ENCODE results near the gene SLC7A10. TPM values are rescaled to one million over a fixed set of nuclear protein-coding genes. Genes with fewer than 3 reads are reported as not detected.

Gene SLC7A10
- total and polyA plus RNA-seq, 7 donors, result 0.27 to 1.4 (median 1.1) TPM; not detected in 4

GRCh38 chr19:33238481-33239149 lies 13.0 kb upstream of the SLC7A10 start:
- WGBS, 2 donors, result 93 to 95% methylated on average over 10 of the region's 10 CpGs
- no peak for DNase-seq
- H3K27ac ChIP-seq, result no peak overlapping the region
- no peak overlapping the region for H3K4me3 ChIP-seq
- H3K36me3 ChIP-seq, result no peaks in the 10 kb centered on the region
- no peaks in the 10 kb centered on the region for H3K9me3 ChIP-seq
- TF ChIP-seq POLR2AphosphoS5 (IDR thresholded peaks at IDR 0.05), result no peak
- no peak for TF ChIP-seq POLR2A (IDR thresholded peaks at IDR 0.05)
- no peak for TF ChIP-seq EP300 (IDR thresholded peaks at IDR 0.05)
- TF ChIP-seq CTCF (IDR thresholded peaks at IDR 0.05), result no peak
- intact Hi-C loops (cut with DNase I), result loop anchor here (5.0 to 10.0 kb wide), 2 partner anchors 64 to 536 kb away; partner anchors contain the start of gene CEBPA
- peaks cover 0 to 9% (median 7%) of the 10 kb centered on the region in 4 donors for H3K4me1 ChIP-seq
- peaks cover 0 to 30% (median 6%) of the 10 kb centered on the region in 3 donors for H3K27me3 ChIP-seq

- intact Hi-C loops (cut with DNase I), result loop anchor here (5.0 to 10.0 kb wide), 2 partner anchors 65 to 538 kb away; partner anchors contain the start of gene CEBPA
- 68 to 82% methylated on average over 16 of the region's 16 CpGs for WGBS, 2 donors
Measured at GRCh38 chr19:33236696-33237390, 11.2 kb upstream of the SLC7A10 start.

GRCh38 chr19:33235996-33236350 lies 10.3 kb upstream of the SLC7A10 start:
- TF ChIP-seq EP300 (IDR thresholded peaks at IDR 0.05) (no peak), CTCF (IDR thresholded peaks at IDR 0.05) (no peak), POLR2A (IDR thresholded peaks at IDR 0.05) (no peak), POLR2AphosphoS5 (IDR thresholded peaks at IDR 0.05) (no peak)
- WGBS, 2 donors, result 89% methylated on average over 20 of the region's 20 CpGs
- Histone ChIP-seq H3K27ac (no peak overlapping the region), H3K4me1 (peaks cover 0 to under 1% (median 0%) of the 10 kb centered on the region in 4 donors), H3K36me3 (no peaks in the 10 kb centered on the region), H3K27me3 (peaks cover 0 to 25% (median 12%) of the 10 kb centered on the region in 3 donors), H3K4me3 (no peak overlapping the region), H3K9me3 (no peaks in the 10 kb centered on the region)
- intact Hi-C loops (cut with DNase I), result loop anchor here (2.0 to 10.0 kb wide), 3 partner anchors 66 to 539 kb away; partner anchors contain the start of gene CEBPA
- DNase-seq, result no peak

More at GRCh38 chr19:33236696-33237390, 11.2 kb upstream of the SLC7A10 start:
- H3K36me3 ChIP-seq, result no peaks in the 10 kb centered on the region
- H3K4me3 ChIP-seq, result no peak overlapping the region
- no peak overlapping the region for H3K27ac ChIP-seq
- TF ChIP-seq CTCF (IDR thresholded peaks at IDR 0.05) (no peak), EP300 (IDR thresholded peaks at IDR 0.05) (no peak), POLR2AphosphoS5 (IDR thresholded peaks at IDR 0.05) (no peak), POLR2A (IDR thresholded peaks at IDR 0.05) (no peak)
- H3K9me3 ChIP-seq, result no peaks in the 10 kb centered on the region
- H3K4me1 ChIP-seq, result peaks cover 0 to 9% (median 7%) of the 10 kb centered on the region in 4 donors
- DNase-seq, result no peak
- peaks cover 0 to 34% (median 12%) of the 10 kb centered on the region in 3 donors for H3K27me3 ChIP-seq

GRCh38 chr19:33235269-33235995 lies 9.8 kb upstream of the SLC7A10 start:
- no peaks in the 10 kb centered on the region for H3K36me3 ChIP-seq
- WGBS, 2 donors, result 39 to 53% methylated on average over 30 of the region's 30 CpGs
- TF ChIP-seq EP300 (IDR thresholded peaks at IDR 0.05) (no peak), CTCF (IDR thresholded peaks at IDR 0.05) (peak; percentile 76 to 90 (median 84))
- no peak overlapping the region for H3K27ac ChIP-seq
- DNase-seq, result peak; percentile 85
- H3K4me3 ChIP-seq, result no peak overlapping the region
- intact Hi-C loops (cut with DNase I), result loop anchor here (2.0 to 10.0 kb wide), 3 partner anchors 67 to 539 kb away; partner anchors contain the start of gene CEBPA
- no peaks in the 10 kb centered on the region for H3K9me3 ChIP-seq
- no peaks in the 10 kb centered on the region for H3K4me1 ChIP-seq
- peaks cover 0 to 23% (median 12%) of the 10 kb centered on the region in 3 donors for H3K27me3 ChIP-seq
